GM04504 (cell line): ENCODE data around the gene SLC4A1AP.
"Not testable (repeated sequence)": the region's sequence is repeated elsewhere in the genome, so short reads cannot be mapped to it uniquely, and the experiment has no call there.

Experiments
- DNase-seq: peaks from one replicate; pipeline ENCODE4 v3.0.0-alpha.2; 2012; ENCODE audit warnings: low read depth

The SLC4A1AP gene, protein sequence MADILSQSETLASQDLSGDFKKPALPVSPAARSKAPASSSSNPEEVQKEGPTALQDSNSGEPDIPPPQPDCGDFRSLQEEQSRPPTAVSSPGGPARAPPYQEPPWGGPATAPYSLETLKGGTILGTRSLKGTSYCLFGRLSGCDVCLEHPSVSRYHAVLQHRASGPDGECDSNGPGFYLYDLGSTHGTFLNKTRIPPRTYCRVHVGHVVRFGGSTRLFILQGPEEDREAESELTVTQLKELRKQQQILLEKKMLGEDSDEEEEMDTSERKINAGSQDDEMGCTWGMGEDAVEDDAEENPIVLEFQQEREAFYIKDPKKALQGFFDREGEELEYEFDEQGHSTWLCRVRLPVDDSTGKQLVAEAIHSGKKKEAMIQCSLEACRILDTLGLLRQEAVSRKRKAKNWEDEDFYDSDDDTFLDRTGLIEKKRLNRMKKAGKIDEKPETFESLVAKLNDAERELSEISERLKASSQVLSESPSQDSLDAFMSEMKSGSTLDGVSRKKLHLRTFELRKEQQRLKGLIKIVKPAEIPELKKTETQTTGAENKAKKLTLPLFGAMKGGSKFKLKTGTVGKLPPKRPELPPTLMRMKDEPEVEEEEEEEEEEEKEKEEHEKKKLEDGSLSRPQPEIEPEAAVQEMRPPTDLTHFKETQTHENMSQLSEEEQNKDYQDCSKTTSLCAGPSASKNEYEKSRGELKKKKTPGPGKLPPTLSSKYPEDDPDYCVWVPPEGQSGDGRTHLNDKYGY

DNA sequence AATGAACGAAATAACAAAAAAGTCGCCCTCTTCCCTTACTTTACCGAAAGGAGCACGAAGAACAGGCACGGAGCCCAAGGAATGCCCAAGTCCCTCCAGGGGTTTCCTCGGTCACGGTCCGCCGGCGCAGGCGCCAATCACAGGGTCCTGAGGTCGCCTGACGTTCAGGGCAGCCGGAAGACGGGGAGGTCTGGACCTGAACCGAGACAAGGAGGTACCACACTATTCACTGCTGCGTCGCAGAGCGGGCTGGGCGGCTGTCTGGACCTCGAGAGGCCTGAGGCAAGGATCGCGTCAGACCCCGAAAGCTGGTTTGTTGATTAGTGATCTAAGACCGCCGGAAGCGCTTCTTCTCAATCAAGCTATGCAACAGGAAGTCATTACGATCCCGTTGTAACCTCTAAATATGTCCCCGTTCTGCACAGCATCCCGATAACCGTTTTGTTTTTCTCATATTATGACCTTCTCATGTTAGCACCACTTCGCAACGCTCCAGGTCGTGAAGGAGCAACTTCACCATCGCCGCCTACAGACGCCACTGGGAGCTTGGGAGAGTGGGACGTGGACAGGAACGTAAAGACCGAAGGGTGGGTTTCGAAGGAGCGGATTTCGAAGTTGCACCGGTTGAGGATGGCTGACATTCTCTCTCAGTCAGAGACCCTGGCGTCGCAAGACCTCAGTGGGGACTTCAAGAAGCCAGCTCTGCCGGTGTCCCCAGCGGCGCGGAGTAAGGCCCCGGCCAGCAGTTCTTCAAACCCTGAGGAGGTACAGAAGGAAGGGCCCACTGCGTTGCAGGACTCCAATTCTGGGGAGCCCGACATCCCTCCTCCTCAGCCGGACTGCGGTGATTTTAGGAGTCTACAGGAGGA lies at the start of gene SLC4A1AP, which contains the start of gene SUPT7L:
Gene SLC4A1AP, plus strand, starts transcription at position 605 of the 869 bp plus-strand sequence. Its CDS starts 26 bp downstream, at position 631.
Gene SUPT7L, minus strand, starts transcription at position 330 of the 869 bp plus-strand sequence. CDS start 1,422 bp downstream, outside the sequence.
- peak; percentile 74 for DNase-seq

DNA sequence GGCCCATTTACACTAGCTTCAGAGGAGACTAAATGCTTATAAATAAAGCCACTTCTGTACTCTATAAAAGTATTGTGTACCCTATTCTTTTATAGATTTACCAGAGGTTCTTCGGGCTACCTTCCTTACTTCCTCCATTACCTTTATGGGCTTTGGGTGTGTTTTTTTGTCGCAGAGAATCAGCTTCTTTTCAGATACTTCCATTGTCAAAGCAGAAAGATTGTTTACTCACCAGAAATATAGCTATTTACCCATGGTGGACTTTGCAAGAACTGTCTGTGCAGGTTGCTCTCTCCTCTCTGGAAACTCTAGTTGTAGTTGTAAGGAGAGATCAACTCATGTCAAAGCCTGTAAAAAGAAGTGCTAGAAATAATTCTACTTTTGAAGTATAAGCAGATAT lies 49.7 kb upstream of the SLC4A1AP start:
- no peak for DNase-seq

DNA sequence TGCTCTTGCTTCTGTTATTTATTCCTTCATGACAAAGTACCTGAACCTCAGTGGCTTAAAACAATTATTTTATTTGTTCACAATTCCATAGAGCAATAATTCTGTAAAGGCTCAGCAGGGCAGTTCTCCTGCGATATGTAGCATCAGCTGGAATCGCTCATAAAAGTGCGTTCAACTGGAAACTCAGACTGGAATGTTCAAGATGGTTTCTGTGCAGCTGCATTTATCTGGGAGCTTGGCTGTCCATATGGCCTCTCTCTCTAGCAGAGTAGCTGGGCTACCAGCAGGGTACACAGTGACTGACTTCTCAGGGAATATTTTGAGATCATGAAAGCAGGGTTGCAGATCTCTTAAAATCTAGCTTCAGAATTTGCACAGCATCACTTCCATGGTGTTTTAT lies 48.4 kb upstream of the SLC4A1AP start:
- DNase-seq: no peak

DNA sequence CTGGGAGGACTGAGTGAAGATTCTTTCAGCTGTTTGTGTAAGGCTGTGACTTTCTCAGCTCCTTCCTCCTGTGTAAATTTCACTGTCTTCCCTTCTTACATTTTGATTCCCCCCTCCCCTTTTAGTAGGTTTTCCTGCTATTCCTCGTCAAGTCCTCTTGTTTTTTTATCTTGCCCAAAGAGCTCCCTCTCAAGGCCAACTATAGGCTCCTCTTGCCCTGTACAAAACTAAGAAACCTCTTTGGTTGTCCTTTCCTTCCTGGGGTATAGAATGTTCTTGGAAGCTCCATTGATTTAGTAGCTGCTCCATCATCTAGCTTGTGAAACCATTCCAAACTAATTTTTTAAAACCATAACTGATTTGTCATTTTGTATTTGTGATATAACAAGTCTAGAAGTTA lies 42.2 kb upstream of the SLC4A1AP start:
- no peak for DNase-seq

DNA sequence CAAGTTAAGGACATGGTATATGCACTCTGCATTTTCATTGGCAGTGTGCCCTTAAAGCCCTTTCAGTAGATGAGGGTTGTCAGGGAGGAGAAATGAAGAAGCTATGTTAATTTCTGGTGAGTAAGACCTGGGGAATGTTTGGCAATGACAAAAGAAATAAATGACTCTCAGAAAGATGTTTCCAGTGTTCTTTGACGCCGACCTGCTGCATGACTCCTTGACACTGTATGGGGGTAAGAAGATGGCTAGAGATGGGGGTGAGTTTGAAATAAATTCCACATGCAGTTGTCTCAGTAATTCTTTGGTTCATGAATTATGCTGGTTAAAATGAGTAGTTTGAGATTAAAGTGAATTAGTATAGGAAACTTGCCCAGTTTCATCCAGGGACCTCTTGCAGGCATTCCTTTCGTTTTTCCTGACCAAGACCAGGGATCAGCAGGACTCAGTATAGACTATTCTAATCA lies 40.7 kb upstream of the SLC4A1AP start:
- DNase-seq: peak; percentile 70

DNA sequence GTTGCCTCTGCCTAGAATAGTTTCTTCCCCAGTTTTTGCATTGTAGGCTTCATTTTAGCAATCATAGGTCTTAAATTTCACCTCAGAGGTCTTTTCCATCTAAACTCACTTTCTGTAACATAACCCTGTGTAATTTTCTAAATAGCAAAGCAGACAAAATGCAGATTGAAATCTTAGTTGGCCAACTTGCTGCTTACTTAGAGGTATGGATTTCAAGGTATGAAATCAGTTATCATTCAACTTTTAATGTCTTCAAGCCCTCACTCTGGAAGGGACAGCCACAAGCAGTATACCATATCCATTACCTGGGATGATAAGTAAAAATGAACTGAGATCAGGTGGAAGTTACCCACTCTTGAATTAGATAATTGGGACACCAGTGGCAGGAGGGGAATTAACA lies 38.7 kb upstream of the SLC4A1AP start:
- no peak for DNase-seq

DNA sequence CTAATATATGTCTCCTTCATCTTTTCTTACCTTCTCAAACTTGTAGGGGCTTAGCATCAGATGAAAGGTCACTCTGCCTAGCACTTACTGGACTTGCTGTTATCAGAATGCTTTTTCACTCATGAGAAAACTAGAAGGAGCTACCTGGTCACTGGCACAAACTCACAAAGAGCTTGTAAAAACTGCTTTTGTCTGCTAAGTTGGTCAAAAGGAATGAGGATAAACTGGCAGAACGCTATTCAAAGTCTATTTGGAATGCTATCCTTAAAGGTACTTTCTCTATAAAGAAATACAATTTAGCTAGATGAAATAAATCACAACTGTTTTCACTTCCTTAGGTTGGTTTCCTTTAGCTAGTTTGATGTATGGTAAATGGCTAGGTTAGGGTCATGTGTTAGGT lies 37.4 kb upstream of the SLC4A1AP start:
- DNase-seq: not testable (repeated sequence)

DNA sequence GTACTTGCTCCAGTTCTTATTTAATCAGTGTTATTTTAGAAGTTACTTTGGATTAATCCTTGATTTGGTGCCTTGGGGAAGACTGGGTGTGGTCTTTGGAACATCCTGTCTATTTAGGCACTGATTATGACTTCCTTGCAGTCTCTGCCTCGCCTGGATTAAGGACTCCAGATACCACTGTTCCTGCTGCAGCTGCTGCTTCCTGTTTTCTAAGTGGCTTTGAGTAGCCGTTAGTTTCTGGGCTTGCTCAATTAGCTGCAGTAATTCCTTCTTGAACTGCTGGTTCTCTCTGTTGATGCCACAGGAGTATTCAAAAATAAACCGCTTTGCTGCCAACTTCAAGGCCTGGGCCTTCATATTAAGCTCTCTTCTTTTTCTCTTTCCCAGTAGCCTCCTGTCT lies 36.8 kb upstream of the SLC4A1AP start:
- not testable (repeated sequence) for DNase-seq

DNA sequence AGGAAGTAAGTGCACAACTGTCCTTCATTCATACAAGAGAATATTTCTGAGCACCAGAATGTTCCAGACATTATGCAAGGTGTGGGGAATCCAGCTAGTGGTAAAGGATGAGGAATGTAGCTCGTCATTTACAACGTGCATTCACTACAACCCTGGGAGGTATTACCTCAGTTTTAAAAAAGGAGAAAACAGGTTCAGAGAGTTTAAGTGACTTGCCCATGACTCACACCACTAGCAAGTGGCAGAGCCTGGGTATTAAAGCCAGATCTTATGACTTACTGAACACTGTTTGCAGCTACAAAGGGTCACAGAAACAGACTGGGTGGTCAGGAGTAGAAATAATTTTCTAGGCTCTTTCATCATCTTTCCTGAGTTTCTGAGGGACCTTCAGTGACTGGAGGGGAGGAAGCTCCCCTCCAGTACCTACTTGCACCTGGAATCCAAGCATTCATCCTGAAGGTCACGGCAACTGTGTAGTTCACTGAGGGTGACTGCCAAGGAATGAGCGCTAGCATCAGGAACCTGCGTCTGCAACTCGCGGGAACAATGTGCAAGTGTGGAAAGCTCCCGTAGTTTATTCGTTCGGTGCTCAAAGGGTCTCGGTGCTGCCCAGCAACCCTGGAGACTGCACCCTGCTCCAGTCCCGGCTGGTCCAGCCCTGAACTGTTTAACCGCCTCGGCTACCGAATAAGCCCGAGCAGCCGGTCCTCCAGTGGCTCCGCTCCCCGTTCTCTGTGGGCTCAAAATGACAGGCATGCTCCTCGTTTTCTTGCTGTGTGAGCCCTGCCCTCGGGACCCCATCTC lies 35.5 kb upstream of the SLC4A1AP start:
- peak; percentile 57 for DNase-seq

DNA sequence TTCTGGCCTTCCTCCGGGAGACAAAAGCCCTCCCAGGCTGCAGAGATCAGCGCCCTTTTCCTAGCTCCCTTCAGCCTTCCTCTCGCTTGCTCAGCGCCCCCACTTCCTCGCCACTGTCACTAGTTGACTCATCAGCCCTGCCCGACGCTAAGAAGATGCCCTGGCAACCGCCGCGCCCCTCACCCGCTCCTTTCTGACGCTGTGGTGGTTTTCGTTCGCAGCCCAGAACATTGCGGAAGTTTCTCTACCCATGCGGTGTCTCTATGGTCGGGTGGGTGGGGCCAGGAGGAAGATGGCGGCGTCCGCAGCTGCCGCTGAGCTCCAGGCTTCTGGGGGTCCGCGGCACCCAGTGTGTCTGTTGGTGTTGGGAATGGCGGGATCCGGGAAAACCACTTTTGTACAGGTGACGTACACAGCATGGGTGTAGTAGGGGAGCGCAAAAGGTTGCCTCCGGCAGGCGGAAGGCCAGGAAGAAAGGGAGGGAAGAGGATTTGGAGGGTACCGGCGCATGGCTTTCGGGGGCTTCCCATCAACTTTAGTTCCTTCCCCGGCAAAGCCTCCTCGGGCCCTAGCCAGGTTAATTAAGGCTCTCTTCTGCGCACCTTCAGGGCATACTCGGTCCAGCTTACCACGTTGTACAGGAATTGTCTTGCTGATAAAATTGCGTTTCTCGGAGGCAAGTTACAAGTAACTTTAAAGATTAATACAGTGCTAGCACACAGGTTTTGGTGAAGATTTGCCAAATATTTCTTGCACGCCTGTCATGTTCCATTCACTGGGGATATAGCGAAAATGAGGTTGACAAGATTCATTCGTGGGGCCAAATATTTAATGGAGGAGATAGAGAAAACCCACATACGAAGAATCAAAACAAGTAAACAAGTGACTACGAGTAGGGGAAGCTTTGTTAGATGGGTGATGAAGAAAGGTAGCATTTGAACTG lies 34.7 kb upstream of the SLC4A1AP start, which contains the start of the genes CCDC121 and GPN1:
Gene CCDC121, minus strand, starts transcription at position 246 of the 943 bp plus-strand sequence. CDS start 1,213 bp downstream, outside the sequence.
Gene GPN1, plus strand, starts transcription at position 284 of the 943 bp plus-strand sequence. Its CDS starts 9 bp downstream, at position 293.
- DNase-seq: peak; percentile 79

DNA sequence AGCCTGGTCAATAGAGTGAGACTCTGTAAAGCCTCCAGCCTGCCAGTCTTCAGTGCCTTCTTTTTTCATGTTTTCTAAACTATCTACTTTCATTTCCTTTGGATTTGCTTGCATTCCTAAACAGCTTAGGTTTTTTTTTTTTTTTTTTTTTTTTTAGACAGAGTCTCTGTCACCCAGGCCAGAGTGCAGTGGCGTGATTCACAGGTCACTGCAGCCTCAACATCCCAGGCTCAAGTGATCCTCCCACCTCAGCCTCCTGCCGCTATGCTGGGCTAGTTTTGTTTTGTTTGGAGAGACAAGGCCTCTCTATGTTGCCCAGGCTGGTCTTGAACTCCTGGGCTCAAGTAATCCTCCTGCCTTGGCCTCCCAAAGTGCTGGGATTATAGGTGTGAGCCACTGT lies 33.4 kb upstream of the SLC4A1AP start:
- not testable (repeated sequence) for DNase-seq

DNA sequence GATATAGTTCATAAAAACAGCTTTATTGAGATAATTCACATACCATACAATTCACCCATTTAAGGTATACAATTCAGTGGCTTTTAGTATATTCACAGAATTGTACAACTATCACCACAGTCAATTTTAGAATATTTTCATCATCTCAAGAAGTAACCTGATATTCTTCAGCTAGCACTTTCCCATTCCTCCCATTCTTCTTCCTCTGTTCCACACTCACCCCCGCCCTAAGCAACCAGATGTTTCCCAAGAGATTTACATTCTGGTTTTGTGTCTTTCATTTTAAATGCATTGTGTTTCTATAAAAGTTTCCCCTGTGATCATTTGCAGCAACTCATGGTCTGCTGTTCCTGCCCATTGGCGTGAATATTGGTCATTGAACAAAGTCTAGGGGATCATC lies 29.4 kb upstream of the SLC4A1AP start:
- DNase-seq: no peak

DNA sequence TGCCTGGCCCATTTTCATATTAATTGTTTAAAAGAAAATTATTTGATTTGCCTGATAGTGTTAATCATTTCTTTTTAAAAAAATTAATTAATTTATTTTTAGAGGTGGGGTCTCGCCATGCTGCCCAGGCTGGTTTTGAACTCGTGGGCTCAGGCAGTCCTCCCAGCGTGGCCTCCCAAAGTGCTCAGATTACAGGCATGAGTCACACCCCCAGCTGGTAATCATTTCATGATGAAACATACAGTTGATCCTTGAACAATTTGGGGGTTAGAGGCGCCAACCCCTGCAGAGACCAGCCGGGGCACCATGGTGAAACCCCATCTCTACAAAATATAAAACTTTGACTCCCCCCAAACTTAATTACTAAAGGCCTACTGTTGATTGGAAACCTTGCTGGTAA lies 26.9 kb upstream of the SLC4A1AP start:
- DNase-seq: no peak

DNA sequence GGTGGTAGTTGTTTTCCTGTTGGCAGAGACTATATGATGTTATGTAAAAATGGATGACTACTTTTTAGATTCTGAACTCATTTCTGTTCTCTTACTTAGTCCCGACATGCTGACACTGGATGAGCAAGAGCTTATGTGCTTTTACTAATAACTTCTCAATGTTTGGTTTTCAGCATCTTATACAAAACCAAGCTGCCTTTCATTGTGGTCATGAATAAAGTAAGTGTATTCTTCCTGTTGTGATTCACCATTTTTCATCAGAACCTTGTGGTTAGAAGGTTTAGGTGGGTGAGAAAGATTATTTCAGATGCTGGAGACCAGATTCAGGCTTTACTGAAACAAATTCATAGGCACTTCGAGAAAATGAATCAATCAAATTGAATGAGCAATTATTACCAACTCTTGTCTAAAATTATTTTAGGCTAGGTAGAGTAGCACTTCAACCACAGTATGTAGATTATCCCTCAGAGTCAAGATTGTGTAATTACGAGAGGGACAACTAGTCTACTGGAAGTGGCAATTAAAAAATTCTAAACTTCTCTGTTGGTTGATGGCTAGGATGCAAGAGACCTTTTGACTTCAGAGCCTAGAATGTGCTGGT lies 25.6 kb upstream of the SLC4A1AP start:
- no peak for DNase-seq

DNA sequence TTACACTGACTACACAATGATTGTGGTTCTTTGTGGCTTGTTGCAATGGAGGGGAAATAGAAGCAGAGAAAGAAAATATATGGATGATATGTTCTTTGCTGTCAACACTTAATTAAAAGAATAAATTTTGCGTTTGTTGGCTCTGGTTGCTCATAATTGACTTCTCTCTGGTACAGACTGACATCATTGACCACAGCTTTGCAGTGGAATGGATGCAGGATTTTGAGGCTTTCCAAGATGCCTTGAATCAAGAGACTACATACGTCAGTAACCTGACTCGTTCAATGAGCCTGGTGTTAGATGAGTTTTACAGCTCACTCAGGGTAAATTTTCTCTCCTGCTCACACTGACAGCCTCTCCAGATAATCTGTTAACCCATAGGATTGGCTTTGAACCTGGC lies 25.0 kb upstream of the SLC4A1AP start:
- DNase-seq: peak; percentile 69

DNA sequence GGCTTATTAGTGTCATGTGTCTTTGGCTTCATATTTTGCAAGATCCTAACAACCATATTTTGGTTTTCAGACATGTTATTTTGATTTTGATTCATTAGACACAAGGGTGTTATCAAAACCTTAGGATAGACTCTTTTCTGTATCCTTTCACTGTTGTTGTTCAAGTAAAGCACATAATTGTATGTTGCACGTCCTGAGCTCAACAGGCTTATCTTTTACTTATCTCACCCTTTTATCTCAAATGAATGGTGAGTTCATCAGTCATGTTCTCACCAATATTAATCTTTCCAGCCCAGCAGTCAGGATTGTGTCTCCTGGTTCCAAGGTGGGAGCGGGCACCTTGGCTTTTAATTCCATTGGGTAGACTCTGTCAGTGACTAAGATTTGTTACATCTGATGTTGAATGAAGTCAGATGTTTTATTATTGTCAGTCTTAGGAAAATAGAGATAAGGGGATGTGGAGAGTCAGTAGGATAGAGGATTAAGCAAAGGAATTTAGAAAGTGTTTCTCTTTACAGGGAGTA lies 22.9 kb upstream of the SLC4A1AP start:
- DNase-seq: no peak

DNA sequence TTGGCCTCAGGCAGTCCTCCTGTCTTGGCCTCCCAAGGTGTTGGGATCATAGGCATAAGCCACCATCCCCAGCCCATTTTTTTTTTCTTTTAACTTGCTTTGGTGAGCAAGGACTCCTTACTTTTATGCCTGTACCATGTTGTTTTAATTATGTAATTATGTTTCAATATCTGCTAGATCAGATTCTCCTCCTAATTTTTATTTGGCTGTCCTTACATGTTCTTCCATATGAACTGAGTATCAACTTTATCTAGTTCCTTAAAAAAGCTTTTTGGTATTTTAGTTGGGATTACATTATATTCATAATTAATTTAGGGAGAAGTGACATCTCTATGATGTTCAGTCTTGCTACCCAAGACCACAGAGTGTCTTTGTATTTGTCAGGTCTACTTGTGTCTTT lies 18.5 kb upstream of the SLC4A1AP start:
- no peak for DNase-seq

DNA sequence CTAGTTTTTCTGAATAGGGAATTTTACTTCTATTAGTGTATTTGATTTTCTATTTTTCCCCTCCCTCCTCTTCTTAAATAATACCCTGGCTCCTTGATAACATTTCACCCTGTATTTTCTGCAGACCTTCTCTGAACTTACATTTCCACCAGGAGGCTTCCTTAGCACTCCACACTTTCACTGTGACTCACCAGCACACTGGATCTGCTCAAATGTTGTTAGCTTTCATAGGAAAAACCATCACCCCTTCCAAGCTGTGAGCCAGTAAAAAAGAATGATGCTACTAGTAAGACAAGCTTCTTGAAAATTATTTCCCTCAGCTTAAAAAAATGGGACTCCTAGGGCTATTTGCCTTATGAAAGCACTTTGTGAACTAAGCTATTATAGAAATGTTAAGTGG lies 16.4 kb upstream of the SLC4A1AP start:
- no peak for DNase-seq

DNA sequence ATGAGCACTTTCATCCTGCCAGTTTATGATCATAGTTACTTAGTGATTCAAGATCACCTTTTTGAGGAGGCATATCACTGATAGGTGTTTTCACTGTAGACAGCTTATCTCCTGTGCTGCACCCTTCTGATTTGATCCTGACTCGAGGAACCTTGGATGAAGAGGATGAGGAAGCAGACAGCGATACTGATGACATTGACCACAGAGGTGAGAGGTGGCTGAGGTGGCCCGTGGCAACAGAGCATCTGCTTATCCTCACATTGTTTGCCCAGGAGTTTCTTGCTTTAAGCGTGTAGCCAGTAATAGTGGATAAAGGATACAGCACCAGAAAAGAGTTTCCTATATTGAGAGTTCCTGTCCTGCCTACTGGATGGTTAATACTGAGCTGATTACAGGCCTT lies 16.0 kb upstream of the SLC4A1AP start:
- DNase-seq: no peak
